NOMO-1 treated with DMSO at 0.1 percent for 48 hours (cell line): ENCODE measurements around the gene UNC50.

Source experiments
- DNase-seq: peaks from one replicate; lab custom pipeline; 2025; ENCODE audit not compliant: unreplicated experiment; lab: John Stamatoyannopoulos, UW

Gene UNC50

GRCh38 chr2:98664323-98664722 lies 55.9 kb downstream of the UNC50 start:
- DNase-seq = peak; percentile 95

- peak; percentile 59 for DNase-seq
Observed at GRCh38 chr2:98665677-98666076, 57.3 kb downstream of the UNC50 start.
